ENCODE results near the gene WDR7.

- TF ChIP-seq RAD21 (IDR thresholded peaks at IDR 0.05; ENCODE audit: low read length) = no peak
- TF ChIP-seq CTCF (conservative IDR thresholded peaks at IDR 0.05; ENCODE audit: low read depth, low read length) = no peak
- TF ChIP-seq SMC3 (IDR thresholded peaks at IDR 0.05; ENCODE audit: low read depth, low read length) = no peak
- no peak for TF ChIP-seq CEBPB (IDR thresholded peaks at IDR 0.05; ENCODE audit: low read depth, low read length)
- TF ChIP-seq RCOR1 (IDR thresholded peaks at IDR 0.05; ENCODE audit: insufficient replicate concordance, low read length) = no peak
- TF ChIP-seq MAFK (IDR thresholded peaks at IDR 0.05; ENCODE audit: low read depth, low read length) = no peak
- no peak for TF ChIP-seq POLR2A (IDR thresholded peaks at IDR 0.05; ENCODE audit: low read depth, low read length)
Measured at GRCh38 chr18:56873441-56874140, 222.4 kb downstream of the WDR7 start.
